HG03354 (cell line): ENCODE results near the gene SLC39A6.
A peak's percentile ranks its signal among the peaks of the same experiment; 100 is the strongest.
"Not testable (repeated sequence)": the region's sequence is repeated elsewhere in the genome, so short reads cannot be mapped to it uniquely, and the experiment has no call there.

ENCODE experiments used
- ATAC-seq: cut with Tn5 transposase; IDR thresholded peaks from one replicate; pipeline ENCODE4 v1.9.1; 2021; ENCODE audit warnings: mild to moderate bottlenecking; ENCODE audit not compliant: unreplicated experiment, poor library complexity, severe bottlenecking

SLC39A6 gene

GRCh38 chr18:36107477-36107876 is 21.7 kb downstream of the SLC39A6 start:
- no peak for ATAC-seq

- no peak for ATAC-seq
Measured at GRCh38 chr18:36104749-36105148, 24.4 kb downstream of the SLC39A6 start.

GRCh38 chr18:36101943-36102342 is 27.2 kb downstream of the SLC39A6 start:
- no peak for ATAC-seq

GRCh38 chr18:36099311-36099710 is 29.8 kb downstream of the SLC39A6 start:
- ATAC-seq, result no peak

GRCh38 chr18:36096955-36097354 is 32.2 kb downstream of the SLC39A6 start:
- no peak for ATAC-seq

GRCh38 chr18:36095936-36096519 is 33.1 kb downstream of the SLC39A6 start:
- ATAC-seq, result no peak

GRCh38 chr18:36094431-36094830 is 34.7 kb downstream of the SLC39A6 start:
- ATAC-seq, result no peak

GRCh38 chr18:36092116-36092515 is 37.0 kb downstream of the SLC39A6 start:
- not testable (repeated sequence) for ATAC-seq

- ATAC-seq, result no peak
Measured at GRCh38 chr18:36089001-36089400, 40.1 kb downstream of the SLC39A6 start.

GRCh38 chr18:36088256-36088655 is 40.9 kb downstream of the SLC39A6 start:
- no peak for ATAC-seq

GRCh38 chr18:36086186-36086585 is 43.0 kb downstream of the SLC39A6 start:
- no peak for ATAC-seq

GRCh38 chr18:36085195-36085594 is 43.9 kb downstream of the SLC39A6 start:
- ATAC-seq, result no peak

- no peak for ATAC-seq
Measured at GRCh38 chr18:36083729-36084128, 45.4 kb downstream of the SLC39A6 start.

- not testable (repeated sequence) for ATAC-seq
Measured at GRCh38 chr18:36081118-36081517, 48.0 kb downstream of the SLC39A6 start.

GRCh38 chr18:36078751-36079529 is 50.2 kb downstream of the SLC39A6 start:
- ATAC-seq, result no peak

- ATAC-seq, result not testable (repeated sequence)
Measured at GRCh38 chr18:36077764-36078163, 51.4 kb downstream of the SLC39A6 start.

- peak; percentile 59 for ATAC-seq
Measured at GRCh38 chr18:36075862-36076587, 53.1 kb downstream of the SLC39A6 start.

GRCh38 chr18:36074435-36074834 is 54.7 kb downstream of the SLC39A6 start:
- no peak for ATAC-seq

GRCh38 chr18:36073676-36074075 is 55.5 kb downstream of the SLC39A6 start:
- ATAC-seq, result no peak

GRCh38 chr18:36072406-36072805 is 56.7 kb downstream of the SLC39A6 start:
- not testable (repeated sequence) for ATAC-seq
